Midbrain (tissue), 1 donor: Measurements from ENCODE around the gene RAD17.
"Not testable (repeated sequence)": the region's sequence is repeated elsewhere in the genome, so short reads cannot be mapped to it uniquely, and the experiment has no call there.

Experiments used
- DNase-seq: peaks from one replicate; lab custom pipeline; 2025; lab: John Stamatoyannopoulos, UW

Gene RAD17

DNA sequence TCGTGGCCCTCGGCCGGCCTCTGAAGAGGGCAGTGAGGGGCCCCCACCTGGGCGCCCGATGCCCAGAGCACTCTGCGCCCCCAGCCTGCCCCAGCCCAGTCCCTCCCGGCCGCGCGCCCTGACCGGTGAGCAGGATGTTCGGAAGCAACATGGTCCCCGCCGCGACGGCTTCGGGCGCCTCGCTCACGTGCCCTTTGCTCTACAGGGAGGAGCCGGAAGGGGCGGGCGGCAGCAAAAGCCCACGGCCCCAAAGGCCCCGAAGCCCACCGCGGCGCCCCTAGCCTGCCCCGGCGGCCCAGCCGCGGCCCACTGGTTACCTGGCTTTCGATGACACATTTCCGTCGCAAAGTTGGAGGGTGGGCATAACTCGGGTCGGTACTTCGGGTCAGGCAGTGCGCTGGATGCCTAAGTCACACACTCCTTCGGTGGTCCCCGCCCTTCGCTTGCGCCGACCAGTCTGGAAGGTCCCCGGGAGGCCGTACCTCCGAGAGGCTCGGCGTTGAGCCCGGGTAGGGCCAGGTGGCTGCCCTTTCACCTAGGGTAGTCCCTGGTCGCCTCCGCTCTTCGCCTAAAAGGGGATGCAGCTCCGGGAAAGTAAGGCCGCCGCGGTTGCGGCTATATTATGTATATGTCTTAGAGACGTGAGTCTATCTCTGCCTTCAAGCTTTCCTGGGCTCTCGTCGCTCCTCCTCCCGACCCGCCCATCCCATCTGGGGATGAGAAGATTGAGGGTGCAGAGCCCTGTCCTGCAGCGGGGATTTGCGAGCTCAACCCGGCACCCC, at the start of gene RAD17, which contains the start of the genes AK6 and TAF9:
RAD17 (plus strand) TSS at position 479 of the 782 bp plus-strand sequence. CDS start 2,391 bp downstream, outside the sequence.
AK6 (minus strand) TSS at position 181 of the 782 bp plus-strand sequence; CDS start at position 151, 30 bp downstream.
TAF9 (minus strand) TSS at position 181 of the 782 bp plus-strand sequence. CDS start 3,783 bp downstream, outside the sequence.
- DNase-seq, result peak; percentile 92

- no peak for DNase-seq
These were observed 43.3 kb upstream of the RAD17 start for GRCh38 chr5:69326365-69326764.

DNA sequence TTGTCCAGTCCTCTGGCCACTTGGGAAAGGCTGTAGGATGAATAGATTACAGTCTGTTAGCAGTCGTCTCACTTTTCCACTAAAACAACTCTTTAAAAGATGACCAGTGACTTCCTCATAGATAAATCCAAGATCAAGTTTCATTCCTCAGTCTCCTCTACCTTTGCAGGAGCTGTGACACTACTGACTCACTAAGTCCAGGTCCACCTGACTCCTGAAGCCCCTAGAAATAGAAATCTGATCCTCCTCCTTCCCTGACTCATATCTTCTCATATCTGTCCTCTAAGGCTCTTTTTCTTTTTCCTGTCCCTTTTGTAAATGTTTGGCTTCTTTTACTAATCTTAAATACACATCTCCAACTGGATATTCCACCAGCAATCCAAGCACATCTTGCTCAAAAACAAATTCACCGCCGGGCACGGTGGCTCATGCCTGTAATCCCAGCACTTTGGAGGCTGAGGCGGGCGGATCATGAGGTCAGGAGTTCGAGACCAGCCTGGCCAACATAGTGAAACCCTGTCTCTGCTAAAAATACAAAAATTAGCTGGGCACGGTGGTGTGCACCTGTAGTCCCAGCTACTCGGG, 39.6 kb upstream of the RAD17 start:
- DNase-seq, result no peak

- DNase-seq, result no peak
These were observed 37.8 kb upstream of the RAD17 start for GRCh38 chr5:69331528-69332445.

- DNase-seq, result not testable (repeated sequence)
These were observed 35.8 kb upstream of the RAD17 start for GRCh38 chr5:69333668-69334315.

GRCh38 chr5:69334793-69335268, 34.8 kb upstream of the RAD17 start:
- peak; percentile 76 for DNase-seq

DNA sequence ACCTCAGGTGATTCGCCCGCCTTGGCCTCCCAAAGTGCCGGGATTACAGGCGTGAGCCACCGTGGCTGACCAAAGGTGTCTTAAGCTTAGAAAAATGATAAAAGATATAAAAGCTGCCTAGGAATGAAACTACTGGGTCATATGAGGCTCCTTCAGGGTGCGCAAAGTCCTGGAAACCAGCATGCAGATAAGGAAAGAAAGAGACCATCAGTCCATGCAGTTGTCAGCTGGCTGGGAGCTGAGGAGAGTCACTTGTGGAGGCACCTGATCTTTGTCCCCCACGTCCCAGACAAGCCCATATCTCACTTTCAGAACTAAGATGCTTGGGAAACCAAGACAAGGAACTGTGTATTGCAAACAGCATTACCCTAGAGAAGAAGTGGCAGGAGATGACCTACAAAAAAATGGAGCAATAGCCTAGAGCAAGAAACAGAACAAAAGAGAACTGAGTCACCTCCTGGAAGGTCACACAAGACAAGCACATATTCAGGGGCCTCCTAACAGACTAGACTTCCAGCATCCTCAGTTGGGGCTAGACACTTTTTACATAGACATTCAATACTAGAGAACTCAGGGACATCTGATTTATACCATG, 34.2 kb upstream of the RAD17 start:
- no peak for DNase-seq

DNA sequence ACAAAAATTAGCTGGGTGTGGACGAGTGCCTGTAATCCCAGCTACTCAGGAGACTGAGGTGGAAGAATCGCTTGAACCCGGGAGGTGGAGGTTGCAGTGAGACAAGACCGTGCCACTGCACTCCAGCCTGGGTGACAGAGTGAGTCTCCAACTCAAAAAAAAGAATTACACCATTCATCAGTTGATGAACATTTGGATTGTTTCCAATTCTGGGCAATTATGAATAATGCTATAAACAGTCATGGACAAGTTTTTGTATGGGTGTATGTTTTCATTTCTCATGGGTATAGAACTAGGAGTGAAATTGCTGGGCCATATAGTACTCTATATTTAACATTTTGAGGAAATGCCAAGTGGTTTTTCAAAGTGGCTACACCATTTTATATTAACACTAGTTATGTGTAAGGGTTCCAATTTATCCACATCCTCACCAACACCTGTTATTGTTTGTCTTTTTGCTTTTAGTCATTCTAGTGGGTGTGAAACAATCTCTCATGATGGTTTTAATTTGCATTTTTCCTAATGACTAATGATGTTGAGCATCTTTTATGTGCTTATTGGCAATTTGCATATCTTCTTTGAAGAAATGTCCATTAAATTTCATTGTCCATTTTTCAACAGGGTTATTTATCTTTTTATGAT, 28.0 kb upstream of the RAD17 start:
- no peak for DNase-seq

DNA sequence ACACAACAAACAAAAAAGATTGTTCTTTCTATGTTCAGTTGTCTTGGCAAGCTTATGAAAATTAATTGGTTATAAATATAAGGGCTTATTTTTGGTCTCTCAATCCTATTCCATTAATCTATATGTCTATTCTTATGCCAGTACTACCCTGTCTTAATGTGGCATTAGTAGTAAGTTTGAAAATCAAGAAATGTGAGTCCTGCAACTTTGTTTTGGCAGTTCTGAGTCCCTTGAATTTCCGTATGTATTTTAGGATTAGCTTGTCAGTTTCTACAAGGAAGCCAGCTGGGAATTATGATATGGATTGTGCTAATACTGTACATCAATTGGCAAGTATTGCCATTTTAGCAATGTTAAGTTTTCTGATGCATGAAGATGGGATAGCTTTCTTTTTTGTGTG, 26.5 kb upstream of the RAD17 start:
- no peak for DNase-seq

- no peak for DNase-seq
These were observed 19.0 kb upstream of the RAD17 start for GRCh38 chr5:69350664-69351063.

GRCh38 chr5:69359699-69360098, 9.9 kb upstream of the RAD17 start:
- no peak for DNase-seq

DNA sequence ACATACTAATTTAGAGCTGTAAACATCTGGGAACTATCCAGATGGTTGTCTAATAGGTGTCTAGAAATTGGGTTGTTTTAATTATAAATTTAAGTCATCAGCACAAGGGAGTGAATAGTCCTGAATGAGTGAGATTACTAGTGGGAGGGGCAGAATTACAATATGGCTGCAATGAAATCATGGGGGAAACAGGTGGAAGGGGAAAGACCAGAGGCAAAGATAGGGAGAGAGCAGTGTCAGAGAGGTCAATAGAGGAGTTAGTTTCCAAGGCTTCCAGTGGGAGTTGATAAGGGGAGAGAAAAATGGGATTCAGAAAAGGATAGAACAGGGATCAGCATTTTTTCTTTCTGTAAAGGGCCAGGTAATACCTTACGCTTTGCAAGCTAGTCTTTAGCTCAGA, 9.2 kb upstream of the RAD17 start:
- DNase-seq, result no peak

DNA sequence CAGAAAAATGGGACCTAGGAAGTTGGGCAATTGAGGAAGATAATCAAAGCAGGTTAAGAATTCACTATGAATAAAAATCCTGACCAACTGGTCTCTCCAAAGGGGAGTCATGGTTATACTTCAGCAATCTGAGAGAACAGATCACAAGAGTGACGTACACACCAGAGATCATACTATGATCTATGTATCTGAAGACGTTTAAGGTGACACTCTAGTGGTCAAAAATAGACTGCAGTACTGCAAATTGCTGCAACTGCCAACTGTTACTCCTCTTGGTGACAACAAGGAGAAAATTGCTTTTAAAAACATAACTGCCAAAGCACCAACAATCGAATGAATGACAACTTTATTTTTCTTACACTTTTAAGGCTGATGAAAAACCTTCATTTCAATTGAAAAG, 5.2 kb upstream of the RAD17 start:
- no peak for DNase-seq

DNA sequence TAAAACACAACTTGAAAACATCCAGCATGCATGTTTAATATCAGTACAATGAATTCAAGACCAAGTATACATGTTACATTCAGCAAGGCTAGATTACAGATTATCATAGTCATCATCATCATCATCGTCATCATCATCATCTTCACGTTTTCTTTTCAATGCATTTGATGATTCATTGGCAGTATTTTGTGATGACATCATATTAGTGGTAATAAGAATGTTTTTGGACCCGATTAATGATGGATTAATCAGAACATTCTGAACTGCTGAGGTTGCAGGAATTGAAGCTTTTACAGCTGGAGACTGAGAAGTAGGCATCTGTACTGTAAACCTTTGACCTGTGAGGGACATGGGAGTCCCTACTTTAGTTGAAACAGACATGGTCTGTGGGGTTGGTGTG, 4.8 kb upstream of the RAD17 start:
- no peak for DNase-seq

DNA sequence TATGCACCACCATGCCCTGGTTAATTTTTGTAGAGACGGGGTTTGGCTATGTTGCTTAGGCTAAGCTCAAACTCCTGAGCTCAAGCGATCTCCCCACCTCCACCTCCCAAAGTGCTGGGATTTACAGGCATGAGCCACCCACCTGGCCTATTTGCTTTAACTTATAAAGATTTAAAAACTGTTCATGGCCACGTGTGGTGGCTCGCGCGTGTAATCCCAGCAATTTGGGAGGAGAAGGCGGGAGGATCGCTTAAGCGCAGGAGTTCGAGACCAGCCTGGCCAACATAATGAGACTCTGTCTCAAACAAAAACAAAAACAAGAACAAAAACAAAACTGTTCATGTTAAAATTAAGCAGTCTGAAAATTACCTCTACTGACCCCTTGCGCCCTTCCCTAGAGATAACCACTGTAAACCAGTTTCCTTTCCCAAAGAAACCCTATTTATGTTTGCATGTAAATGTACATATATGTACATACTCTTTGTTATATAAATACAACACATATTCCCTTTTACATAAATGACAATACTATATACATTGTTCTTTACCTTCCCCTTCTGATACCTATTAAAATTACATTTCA, 1.8 kb upstream of the RAD17 start:
- DNase-seq, result no peak

- DNase-seq, result no peak
These were observed 919 bp upstream of the RAD17 start for GRCh38 chr5:69368458-69369339.

DNA sequence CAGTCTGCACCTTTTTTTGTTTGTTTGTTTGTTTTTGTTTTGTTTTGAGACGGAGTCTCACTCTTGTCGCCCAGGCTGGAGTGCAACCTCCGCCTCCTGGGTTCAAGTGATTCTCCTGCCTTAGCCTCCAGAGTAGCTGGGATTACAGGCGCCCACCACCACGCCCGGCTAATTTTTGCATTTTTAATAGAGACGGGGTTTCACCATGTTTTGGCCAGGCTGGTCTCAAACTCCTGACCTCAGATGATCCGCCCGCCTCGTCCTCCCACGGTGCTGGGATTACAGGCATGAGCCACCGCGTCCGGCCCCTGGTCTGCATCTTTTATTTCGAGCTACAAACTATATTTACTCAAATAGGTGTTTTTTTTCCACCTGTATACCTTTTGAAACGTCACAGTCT, 717 bp downstream of the RAD17 start:
- DNase-seq, result not testable (repeated sequence)

DNA sequence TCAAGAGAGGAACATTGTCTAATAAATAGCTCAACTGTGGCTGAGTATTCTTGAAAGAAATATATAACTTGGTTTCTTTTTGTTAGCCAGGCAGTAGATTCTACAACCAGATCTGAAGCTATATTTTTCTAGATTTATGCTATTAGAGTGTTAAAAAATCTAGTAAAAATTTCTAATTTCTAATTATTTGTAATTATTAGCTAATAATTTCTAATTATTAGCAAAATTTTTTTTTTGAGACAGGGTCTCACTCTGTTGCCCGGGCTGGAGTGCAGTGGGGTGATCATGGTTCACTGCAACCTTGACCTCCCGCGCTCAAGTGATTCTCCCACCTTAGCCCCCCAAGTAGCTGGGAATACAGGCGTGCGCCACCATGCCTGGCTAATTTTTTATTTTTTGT, 2.8 kb downstream of the RAD17 start:
- DNase-seq, result no peak

DNA sequence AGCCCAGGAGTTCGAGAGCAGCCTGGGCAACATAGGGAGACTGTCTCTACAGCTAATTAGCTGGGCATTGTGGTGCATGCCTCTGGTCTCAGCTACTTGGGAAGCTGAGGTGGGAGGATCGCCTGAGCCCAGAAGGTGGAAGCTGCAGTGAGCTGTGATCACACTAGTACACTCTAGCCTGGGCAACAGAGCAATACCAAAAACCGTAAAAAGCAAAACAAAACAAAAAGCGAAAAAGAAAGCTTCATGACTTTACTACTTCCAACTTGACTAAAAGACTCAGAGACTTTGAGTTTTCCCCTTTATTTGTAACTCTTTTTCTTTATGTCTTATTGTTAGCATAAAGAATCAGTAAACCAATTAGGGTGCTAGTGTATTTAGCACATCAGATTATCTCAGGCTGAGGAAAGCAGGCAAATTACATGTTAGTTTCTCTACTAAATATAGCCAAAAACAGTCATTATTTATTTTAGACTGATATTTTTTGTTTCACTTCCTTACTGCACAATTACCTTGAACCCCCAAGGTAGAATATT, 5.4 kb downstream of the RAD17 start:
- no peak for DNase-seq
